Measurements from ENCODE around the gene PXDC1. TPM values are rescaled to one million over a fixed set of nuclear protein-coding genes. Genes with fewer than 3 reads are reported as not detected.

PXDC1 gene, protein sequence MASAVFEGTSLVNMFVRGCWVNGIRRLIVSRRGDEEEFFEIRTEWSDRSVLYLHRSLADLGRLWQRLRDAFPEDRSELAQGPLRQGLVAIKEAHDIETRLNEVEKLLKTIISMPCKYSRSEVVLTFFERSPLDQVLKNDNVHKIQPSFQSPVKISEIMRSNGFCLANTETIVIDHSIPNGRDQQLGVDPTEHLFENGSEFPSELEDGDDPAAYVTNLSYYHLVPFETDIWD
- polyA plus RNA-seq: 9.5 TPM

DNA sequence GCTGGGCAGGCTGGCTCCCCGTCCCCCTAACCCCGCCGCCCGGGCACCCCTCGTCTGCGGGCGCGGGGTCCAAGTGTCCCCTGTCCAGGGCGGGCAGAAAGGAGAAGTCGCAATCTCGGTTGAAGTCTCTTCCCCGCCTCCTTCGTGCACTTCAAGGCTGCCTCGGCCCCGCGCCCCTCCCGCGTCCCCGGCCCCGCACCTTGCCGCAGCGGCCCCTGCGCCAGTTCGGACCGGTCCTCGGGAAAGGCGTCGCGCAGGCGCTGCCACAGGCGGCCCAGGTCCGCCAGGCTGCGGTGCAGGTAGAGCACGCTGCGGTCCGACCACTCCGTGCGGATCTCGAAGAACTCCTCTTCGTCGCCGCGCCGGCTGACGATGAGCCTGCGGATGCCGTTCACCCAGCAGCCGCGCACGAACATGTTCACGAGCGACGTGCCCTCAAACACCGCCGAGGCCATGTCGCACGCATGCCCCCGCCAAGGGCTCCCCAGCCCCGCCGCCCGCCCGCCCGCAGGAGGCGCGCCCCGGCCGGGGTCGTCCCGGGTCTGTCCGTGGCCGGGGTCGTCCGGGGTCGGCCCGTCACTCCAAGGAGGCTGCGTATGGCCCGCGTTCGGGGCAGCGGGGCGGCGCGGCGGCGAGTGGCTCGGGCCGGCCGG is at the start of gene PXDC1:
Gene PXDC1, minus strand, starts transcription at position 637 of the 653 bp plus-strand sequence. Its CDS starts 182 bp downstream, at position 455.
- H3K27me3 Mint-ChIP-seq: no peaks in the 10 kb centered on the region
- H3K36me3 Mint-ChIP-seq: no peaks in the 10 kb centered on the region
- H3K4me3 Mint-ChIP-seq: peak within 1 kb of the TSS; percentile 82 to 90 (median 85)
- H3K27ac Mint-ChIP-seq: peak within 1 kb of the TSS; percentile 74 to 93 (median 84)
- H3K4me1 Mint-ChIP-seq: peaks cover 42 to 54% (median 51%) of the 10 kb centered on the region in 3 donors
- no peaks in the 10 kb centered on the region for H3K9me3 Mint-ChIP-seq

DNA sequence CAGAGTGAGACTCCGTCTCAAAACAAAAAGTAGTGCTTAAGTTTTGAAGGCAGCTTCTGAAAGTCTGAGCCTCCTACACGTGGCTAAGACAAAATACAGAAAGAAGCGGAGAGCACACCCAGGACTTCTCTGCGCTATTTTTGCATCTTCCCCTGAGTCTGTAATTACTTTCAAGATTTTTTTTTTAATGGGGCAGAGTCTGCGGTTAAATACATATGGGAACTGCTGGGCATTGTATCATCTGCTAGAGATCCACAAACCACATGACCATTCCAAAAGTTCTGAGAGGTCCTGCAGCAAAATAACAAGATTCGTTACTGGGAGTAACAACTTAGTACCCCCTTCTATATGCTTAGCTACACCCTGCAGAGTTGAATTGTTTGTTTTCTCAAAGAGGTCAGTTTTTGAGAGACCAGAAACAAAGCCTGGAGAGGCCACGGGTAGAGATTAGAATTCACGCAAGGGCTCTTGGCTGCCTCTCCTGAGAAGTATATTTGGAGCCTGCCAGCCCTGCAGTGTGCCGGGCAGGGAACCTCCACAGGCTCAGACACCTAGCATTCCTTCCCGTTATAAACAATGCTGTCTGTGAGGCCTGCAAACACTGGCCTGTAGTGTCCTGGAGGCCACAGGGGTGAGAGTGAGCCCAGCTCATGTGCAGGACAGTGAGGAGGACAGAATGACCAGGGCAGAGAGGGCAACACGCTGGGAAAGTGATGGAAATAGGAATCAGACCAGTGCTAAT is 49.5 kb upstream of the PXDC1 start:
- Mint-ChIP-seq H3K36me3 (peaks cover 2% of the 10 kb centered on the region), H3K4me3 (peak overlapping the region in 1 of 4 donors; percentile 19), H3K9me3 (no peaks in the 10 kb centered on the region), H3K27ac (no peak overlapping the region), H3K27me3 (peaks cover 2% of the 10 kb centered on the region), H3K4me1 (peaks cover 37 to 47% (median 45%) of the 10 kb centered on the region in 3 donors)

DNA sequence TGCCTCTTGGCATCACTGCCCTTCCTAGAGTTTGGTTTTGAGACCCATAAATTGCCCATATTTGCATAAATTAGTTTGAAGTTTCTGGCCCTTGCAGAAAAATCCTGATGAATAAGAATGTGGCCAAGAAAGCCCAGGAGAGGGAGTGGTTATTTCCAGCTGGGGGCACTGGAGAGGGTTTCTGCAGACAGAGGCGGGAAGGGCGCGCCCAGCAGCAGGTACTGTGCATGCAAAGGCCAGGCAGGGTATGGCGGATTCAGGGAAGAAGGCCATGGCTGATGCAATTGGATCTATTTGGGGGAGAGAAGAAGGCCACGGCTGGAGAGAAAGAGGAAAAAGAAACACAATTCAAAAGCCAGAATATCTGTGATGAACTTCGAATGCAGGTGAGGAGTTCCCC is 48.2 kb upstream of the PXDC1 start:
- Mint-ChIP-seq H3K9me3 (no peaks in the 10 kb centered on the region), H3K27me3 (peaks cover 2% of the 10 kb centered on the region), H3K27ac (peak overlapping the region in 1 of 3 donors; percentile 67), H3K36me3 (peaks cover 2% of the 10 kb centered on the region), H3K4me3 (peak overlapping the region in 1 of 4 donors; percentile 79), H3K4me1 (peaks cover 37 to 47% (median 45%) of the 10 kb centered on the region in 3 donors)

DNA sequence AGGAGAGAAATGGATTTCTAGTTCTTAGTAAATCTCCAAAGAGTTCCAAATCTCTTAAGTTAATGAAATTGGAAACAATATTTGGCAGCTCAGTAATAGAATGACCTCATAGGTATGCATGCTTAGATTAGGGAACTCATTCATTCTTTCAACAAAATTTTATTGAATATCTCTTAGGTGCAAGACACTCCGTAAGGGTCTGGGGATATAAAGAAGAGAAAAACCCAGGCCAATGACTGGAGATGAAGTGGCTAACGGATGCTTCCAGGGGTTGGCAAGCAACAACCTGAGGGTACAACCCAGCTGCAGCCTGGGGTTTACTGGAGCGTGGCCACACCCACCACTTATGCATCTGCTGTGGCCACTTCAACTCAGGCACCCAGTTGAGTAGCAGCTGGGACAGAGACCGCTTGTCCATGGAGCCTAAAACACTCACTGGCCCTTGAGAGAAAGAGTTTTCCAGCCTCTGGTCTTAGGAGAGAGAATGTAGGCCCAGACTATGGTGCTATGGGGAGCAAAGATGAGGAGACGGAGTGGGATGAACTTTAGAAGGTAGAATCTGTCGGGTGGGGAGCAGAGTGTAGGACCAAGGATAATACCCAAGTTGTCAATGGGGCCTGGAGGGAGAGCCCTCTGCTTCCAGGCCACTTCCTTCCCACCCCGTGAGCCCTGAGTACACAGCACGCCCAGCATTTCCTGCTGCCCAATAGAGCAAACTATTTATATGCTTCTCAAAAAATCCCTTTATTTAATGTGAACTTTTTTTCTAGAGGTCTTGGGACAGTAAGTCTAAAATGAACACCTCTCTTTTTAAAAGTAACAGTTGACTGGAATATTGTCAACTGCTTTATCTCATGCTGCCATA is 46.8 kb upstream of the PXDC1 start:
- Mint-ChIP-seq H3K4me3 (peak overlapping the region in 3 of 4 donors; percentile 1 to 50 (median 49)), H3K9me3 (no peaks in the 10 kb centered on the region), H3K27ac (peak overlapping the region in 2 of 3 donors; percentile 14 to 51), H3K4me1 (peaks cover 45 to 55% (median 51%) of the 10 kb centered on the region in 3 donors), H3K27me3 (peaks cover 2% of the 10 kb centered on the region), H3K36me3 (peaks cover 2% of the 10 kb centered on the region)

DNA sequence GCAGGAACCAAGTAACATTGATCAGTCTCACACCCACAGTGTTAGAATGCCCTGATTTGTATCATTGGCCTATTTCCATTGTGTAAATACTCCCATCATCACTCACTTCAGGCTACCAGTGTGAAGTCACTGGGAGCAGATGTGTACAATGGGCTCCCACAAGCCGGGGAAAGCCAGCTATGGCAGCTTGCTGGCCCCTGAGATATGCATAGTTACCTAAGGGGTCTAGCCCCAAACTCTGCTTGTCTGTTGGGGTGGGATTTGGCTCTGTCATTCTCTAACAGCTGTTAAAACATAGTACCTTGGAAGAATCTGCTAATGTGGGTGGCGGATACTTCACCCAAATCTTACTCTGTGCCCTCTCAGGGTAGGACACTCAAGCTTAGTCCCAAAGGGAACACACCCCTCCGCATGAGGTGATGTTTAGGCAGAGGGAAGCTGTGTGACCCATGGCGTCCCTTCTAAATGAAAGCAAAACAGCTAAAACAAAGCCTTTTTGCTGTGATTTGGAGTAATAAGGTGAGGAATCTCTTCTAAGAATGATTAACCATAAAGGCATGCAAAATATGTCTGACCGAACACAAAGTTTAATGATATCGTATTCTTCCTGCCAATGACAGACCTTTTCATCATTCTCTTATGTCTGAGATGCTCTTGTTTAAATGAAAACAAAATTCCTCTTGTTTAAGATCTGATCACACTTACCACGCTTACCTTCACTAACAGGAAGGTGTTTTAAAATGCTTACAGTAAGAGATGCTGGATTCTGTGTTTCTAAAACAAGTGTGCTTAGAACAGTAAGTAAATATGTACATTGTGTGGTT is 45.9 kb upstream of the PXDC1 start:
- Mint-ChIP-seq H3K4me3 (no peak overlapping the region), H3K27ac (no peak overlapping the region), H3K27me3 (peaks cover 2% of the 10 kb centered on the region), H3K36me3 (peaks cover 2% of the 10 kb centered on the region), H3K4me1 (peaks cover 48 to 56% (median 52%) of the 10 kb centered on the region in 3 donors), H3K9me3 (no peaks in the 10 kb centered on the region)

DNA sequence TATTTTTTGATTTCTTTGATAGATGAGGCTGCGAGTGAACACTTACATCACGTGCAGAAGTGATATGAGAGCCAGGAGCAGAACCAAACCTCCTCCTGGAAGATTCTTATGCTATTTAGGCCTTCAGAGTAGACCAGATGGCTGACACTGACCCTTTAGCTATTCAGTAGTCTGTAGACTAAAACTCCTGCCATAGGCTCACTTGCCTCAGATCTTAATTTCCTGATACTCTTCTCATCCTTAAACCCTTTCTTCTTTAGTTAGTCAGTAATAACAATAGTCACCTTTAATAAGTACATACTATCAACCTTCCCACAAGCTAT is 45.2 kb upstream of the PXDC1 start:
- no peak overlapping the region for H3K27ac Mint-ChIP-seq
- H3K4me1 Mint-ChIP-seq: peaks cover 51 to 60% (median 54%) of the 10 kb centered on the region in 3 donors
- H3K36me3 Mint-ChIP-seq: peaks cover 5% of the 10 kb centered on the region
- H3K9me3 Mint-ChIP-seq: peaks cover 0 to 3% (median 0%) of the 10 kb centered on the region in 3 donors
- peaks cover 2% of the 10 kb centered on the region for H3K27me3 Mint-ChIP-seq
- H3K4me3 Mint-ChIP-seq: no peak overlapping the region

DNA sequence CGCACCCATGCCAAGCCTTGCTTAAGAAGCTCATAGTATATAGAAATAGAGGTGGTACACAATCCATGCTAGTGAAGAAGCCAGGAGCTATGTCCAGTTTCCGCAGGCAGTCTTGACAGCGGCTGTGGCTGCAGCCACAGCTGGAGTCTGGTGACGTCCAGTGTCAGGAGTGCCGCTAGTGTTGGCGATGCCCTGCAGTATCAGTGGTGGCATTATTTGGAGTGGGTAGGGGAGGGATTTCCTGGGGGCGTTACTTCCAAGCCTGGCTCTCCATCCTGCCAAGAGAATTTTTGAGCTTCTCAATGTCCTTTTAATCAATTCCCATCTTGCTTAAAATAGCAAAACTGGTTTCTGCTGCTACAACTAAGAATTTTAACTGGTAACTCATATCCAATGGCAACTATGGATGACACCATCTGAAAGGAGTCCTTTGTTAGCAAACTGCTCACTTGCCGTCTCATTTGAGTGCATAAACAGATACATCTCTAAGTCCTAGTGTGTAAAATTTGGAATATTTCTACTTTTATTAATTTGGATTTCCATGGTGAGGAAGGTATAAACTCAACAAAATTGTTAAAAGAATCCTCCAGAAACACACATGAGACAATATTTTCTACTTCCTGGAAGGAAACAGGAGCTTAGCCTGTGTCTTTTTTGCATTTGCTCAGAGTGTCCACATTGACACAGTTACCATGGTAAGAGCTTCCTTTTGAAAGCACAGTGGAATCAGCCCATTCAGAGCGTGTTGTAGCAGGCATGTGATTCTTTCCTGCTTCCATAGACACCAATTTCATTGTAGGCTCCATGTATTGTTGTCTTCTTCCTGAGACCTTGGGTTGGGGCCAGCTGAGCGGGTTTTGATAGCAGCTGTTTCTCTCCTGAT is 44.6 kb upstream of the PXDC1 start:
- Mint-ChIP-seq H3K27ac (no peak overlapping the region), H3K4me1 (peaks cover 48 to 60% (median 51%) of the 10 kb centered on the region in 3 donors), H3K36me3 (peaks cover 5% of the 10 kb centered on the region), H3K9me3 (peaks cover 0 to 3% (median 1%) of the 10 kb centered on the region in 3 donors), H3K27me3 (peaks cover 2% of the 10 kb centered on the region), H3K4me3 (no peak overlapping the region)

DNA sequence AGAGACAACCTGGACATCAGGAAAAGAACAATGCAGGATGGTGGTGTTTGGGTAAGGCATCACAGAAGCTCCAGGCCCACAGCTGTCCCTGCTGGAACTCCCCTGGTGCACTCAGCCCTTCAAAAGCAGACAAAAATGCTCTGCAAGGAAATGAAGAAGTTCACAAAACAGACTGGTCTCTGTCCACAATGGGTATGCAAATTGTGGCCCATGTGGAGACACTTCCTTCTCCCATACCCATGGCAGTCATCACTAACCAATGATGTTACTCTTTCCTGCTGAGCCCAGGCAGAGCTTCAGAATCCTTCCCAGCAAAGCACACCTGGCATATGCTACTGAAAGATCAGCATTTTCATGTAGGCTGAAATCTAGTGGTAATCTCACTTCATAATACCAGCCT is 42.6 kb upstream of the PXDC1 start:
- peak overlapping the region in 2 of 3 donors; percentile 7 for H3K27ac Mint-ChIP-seq
- peaks cover 3% of the 10 kb centered on the region for H3K36me3 Mint-ChIP-seq
- H3K9me3 Mint-ChIP-seq: peaks cover 0 to 3% (median 1%) of the 10 kb centered on the region in 3 donors
- H3K27me3 Mint-ChIP-seq: peaks cover 2% of the 10 kb centered on the region
- H3K4me1 Mint-ChIP-seq: peaks cover 32 to 48% (median 36%) of the 10 kb centered on the region in 3 donors
- H3K4me3 Mint-ChIP-seq: peak overlapping the region in 2 of 4 donors; percentile 29 to 69

DNA sequence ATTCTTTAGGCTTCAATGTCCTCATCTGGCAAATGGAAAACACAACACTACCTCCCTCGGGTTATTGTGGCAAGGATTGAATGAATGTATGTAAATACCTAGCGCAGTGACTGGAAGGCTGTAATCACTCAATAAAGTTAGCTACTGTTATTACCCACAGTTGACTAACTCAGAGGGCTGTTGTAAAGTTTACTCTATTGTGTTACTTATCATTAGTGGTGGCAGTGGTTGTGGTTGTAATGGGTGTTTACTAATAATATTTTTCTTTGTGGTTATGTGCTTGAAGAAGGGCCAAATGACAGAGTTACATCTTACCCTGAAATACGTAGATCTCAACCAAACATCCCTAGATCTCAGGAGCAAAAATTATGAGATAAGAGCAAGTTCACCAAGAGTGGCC is 42.0 kb upstream of the PXDC1 start:
- Mint-ChIP-seq H3K27ac (peak overlapping the region in 2 of 3 donors; percentile 7), H3K9me3 (peaks cover 0 to 3% (median 1%) of the 10 kb centered on the region in 3 donors), H3K36me3 (peaks cover 3% of the 10 kb centered on the region), H3K4me1 (peaks cover 30 to 44% (median 33%) of the 10 kb centered on the region in 3 donors), H3K4me3 (peak overlapping the region in 2 of 4 donors; percentile 24 to 69), H3K27me3 (peaks cover 2% of the 10 kb centered on the region)

DNA sequence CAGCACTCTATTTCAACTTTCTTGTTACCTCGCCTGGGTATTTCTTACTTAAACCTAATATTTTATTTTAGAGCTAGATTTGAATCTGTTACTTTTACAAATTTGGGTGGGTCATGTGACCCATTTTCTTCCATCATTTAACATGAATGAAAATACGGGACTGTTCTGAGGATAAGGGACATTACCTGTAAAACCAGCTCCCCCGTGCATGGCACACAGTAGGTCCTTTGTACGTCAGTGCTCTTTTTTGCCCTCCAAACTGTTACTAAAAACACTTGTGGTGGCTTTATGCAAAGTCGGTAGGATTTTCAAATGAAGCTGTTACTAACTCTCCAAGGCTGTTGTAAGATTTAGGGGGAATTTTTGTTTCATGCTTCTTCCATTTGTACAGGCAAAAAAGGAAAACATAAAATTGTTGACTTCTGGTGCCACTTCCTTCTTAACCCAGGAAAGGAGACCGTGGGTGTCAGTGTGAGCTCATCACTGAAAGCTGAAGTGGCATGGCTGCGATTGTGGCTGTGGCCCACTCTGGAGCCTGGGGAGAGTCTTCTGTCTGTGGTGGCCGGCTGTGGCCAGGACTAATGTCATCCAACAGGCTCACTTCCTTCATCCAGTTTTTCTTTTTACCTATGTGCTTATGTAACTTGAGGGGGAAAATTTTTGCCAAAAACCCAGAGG is 40.2 kb upstream of the PXDC1 start:
- Mint-ChIP-seq H3K4me1 (peaks cover 24 to 32% (median 25%) of the 10 kb centered on the region in 3 donors), H3K27ac (peak overlapping the region in 2 of 3 donors; percentile 71 to 93), H3K27me3 (no peaks in the 10 kb centered on the region), H3K36me3 (peaks cover 3% of the 10 kb centered on the region), H3K4me3 (peak overlapping the region in 2 of 4 donors; percentile 31 to 83), H3K9me3 (peaks cover 0 to 3% (median 1%) of the 10 kb centered on the region in 3 donors)

DNA sequence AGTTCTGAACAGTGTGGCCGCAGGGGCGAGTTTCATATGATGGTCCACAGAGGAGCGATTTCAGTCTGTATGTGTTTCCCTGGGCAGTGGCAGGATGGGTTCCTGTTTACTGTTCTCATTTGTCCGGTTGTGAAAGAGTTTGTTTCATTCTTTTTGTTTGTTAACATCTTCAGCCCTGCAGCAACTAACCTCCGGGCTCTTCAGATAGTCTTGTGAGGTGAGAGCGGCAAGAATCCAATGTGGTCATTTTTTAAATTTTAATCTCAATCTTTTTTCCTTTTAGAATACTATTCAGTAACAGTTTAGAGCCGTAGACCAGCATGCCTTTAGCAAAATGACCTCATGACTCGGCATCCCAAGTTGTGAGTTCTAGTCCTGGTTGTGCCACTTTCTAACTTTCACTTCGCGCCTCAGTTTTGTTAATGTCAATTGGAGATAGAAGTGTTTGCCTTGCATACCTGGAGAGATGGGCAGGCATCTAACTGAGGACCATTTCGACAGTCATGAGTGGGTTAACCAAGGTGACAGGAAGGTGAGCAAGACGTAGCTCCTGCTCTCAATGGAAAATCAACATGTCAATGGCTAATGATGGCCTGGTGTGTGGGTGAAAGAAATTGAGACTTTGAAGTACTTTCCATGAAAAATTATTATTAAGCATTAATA is 38.5 kb upstream of the PXDC1 start:
- peaks cover 24 to 32% (median 25%) of the 10 kb centered on the region in 3 donors for H3K4me1 Mint-ChIP-seq
- H3K36me3 Mint-ChIP-seq: peaks cover 3% of the 10 kb centered on the region
- no peaks in the 10 kb centered on the region for H3K27me3 Mint-ChIP-seq
- peaks cover 0 to 3% (median 1%) of the 10 kb centered on the region in 3 donors for H3K9me3 Mint-ChIP-seq
- no peak overlapping the region for H3K27ac Mint-ChIP-seq
- no peak overlapping the region for H3K4me3 Mint-ChIP-seq

Measured in IgD-negative memory B cell (primary cell).